ENCODE results near the gene BRD4. TPM values are rescaled to one million over a fixed set of nuclear protein-coding genes. Genes with fewer than 3 reads are reported as not detected.
A peak's percentile ranks its signal among the peaks of the same experiment; 100 is the strongest.

The BRD4 gene
- total RNA-seq, 1 donor from 2014 or later, result 104 TPM

DNA sequence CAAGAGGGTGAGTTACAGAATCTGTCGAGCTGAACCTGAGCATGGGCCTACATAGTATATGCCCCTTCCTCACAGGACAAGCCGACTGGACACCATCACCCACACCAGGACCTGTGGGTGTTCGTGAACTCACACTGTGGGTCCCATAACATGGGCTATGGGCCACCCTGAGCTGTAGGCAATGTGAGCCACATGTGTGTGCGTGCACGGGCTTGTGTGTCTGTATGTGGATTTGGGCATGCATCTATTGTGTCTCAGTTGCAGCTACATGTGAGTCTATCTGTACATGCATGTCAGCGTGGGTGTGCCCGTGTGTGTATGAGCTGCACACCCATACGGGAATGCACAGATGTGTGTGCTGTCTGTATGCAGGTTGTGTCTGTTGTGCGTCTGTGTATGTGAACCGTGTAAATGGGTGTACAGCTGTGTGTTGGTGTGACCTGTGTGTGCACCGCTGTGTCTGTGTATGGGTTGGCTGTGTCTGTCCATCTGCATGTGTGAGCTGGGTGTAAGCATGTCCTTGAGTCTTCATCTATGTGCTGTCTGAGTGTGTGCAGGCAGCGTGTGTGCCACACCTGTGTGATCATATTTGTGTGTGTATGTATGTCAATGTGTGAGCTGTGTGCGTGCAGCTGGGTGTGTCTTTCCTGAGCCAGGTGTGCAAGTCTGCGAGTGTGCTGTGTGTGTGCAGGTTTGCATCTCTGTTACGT is 133.2 kb downstream of the BRD4 start:
- Histone ChIP-seq H3K27me3 (ENCODE audit: low read depth) (peaks cover 23% of the 10 kb centered on the region), H3K9me3 (no peaks in the 10 kb centered on the region), H3K36me3 (no peaks in the 10 kb centered on the region), H3K27ac (no peak overlapping the region), H3K4me3 (peak overlapping the region; percentile 59), H3K4me1 (peaks cover 13% of the 10 kb centered on the region)
- intact Hi-C loops (cut with DNase I), result no loop called here
- TF ChIP-seq CTCF (IDR thresholded peaks at IDR 0.05), result no peak
- DNase-seq (no peak), ATAC-seq (no peak)

DNA sequence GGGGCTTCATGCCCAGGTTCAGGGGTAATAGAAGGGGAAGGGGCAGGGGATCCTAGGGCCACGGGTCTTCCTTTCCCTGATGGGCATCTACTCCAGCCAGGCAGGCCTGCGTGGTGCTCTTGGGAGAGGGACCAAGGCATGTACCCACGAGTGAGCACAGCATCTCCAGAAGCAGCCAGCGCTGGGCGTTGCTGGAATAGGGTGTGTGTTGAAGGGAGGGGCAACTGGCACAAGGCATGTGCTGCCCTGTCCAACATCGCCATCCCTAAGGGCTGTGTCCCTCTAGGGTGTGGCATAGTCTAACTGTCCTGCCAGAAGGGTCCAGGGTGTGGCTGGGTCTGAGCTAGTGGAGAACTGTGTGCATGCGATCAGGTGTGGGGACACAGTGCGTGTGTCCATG is 134.4 kb downstream of the BRD4 start:
- H3K9me3 ChIP-seq, result no peaks in the 10 kb centered on the region
- intact Hi-C loops (cut with DNase I), result no loop called here
- no peak overlapping the region for H3K27ac ChIP-seq
- no peak for ATAC-seq
- no peak overlapping the region for H3K4me3 ChIP-seq
- peaks cover 23% of the 10 kb centered on the region for H3K27me3 ChIP-seq (ENCODE audit: low read depth)
- H3K4me1 ChIP-seq, result peaks cover 13% of the 10 kb centered on the region
- no peak for TF ChIP-seq CTCF (IDR thresholded peaks at IDR 0.05)
- peaks cover 3% of the 10 kb centered on the region for H3K36me3 ChIP-seq
- DNase-seq, result no peak

GRCh38 chr19:15197275-15197941 is 134.9 kb downstream of the BRD4 start:
- intact Hi-C loops (cut with DNase I), result no loop called here
- peaks cover 23% of the 10 kb centered on the region for H3K27me3 ChIP-seq (ENCODE audit: low read depth)
- ATAC-seq, result no peak

DNA sequence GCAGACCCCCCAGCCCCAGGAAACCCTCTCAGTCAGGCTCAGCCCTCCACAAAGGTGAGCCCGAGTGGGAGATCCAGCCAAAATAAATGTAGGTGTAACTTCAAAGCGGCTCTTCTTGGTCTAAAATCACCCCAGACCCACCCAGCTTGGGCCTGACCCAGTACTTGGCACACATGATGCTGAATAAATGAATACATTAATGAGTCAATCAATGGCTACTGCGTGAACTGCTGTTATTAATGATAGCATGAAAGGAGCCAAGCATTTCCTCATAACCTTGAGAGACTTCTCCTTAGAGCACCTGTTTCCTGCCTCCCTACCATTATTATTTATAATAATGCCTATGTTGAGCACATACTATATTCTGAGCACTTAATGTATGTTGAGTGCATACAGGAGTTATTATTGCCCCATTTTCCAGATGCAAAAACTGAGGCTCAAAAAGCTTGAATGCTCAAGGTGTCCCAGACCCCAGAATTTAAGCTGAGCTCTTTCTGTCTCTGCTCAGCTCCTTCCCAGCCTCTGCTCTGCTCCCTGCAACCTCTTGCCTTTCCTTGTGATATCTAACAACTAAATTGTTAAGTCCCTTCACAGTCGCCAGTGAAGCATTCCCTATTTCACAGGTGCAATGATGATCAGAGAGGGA is 135.9 kb downstream of the BRD4 start:
- H3K36me3 ChIP-seq, result peaks cover 9% of the 10 kb centered on the region
- peak overlapping the region; percentile 53 for H3K27ac ChIP-seq
- H3K4me1 ChIP-seq, result peaks cover 13% of the 10 kb centered on the region
- peak overlapping the region; percentile 40 for H3K4me3 ChIP-seq
- no peak for TF ChIP-seq CTCF (IDR thresholded peaks at IDR 0.05)
- no peak for DNase-seq
- no peak for ATAC-seq
- intact Hi-C loops (cut with DNase I), result no loop called here
- H3K9me3 ChIP-seq, result no peaks in the 10 kb centered on the region
- H3K27me3 ChIP-seq (ENCODE audit: low read depth), result peaks cover 21% of the 10 kb centered on the region

More at GRCh38 chr19:15197275-15197941, 134.9 kb downstream of the BRD4 start:
- Histone ChIP-seq H3K27ac (no peak overlapping the region), H3K4me3 (no peak overlapping the region), H3K36me3 (peaks cover 5% of the 10 kb centered on the region), H3K4me1 (peaks cover 13% of the 10 kb centered on the region), H3K9me3 (no peaks in the 10 kb centered on the region)
- no peak for DNase-seq
- TF ChIP-seq CTCF (IDR thresholded peaks at IDR 0.05), result no peak

DNA sequence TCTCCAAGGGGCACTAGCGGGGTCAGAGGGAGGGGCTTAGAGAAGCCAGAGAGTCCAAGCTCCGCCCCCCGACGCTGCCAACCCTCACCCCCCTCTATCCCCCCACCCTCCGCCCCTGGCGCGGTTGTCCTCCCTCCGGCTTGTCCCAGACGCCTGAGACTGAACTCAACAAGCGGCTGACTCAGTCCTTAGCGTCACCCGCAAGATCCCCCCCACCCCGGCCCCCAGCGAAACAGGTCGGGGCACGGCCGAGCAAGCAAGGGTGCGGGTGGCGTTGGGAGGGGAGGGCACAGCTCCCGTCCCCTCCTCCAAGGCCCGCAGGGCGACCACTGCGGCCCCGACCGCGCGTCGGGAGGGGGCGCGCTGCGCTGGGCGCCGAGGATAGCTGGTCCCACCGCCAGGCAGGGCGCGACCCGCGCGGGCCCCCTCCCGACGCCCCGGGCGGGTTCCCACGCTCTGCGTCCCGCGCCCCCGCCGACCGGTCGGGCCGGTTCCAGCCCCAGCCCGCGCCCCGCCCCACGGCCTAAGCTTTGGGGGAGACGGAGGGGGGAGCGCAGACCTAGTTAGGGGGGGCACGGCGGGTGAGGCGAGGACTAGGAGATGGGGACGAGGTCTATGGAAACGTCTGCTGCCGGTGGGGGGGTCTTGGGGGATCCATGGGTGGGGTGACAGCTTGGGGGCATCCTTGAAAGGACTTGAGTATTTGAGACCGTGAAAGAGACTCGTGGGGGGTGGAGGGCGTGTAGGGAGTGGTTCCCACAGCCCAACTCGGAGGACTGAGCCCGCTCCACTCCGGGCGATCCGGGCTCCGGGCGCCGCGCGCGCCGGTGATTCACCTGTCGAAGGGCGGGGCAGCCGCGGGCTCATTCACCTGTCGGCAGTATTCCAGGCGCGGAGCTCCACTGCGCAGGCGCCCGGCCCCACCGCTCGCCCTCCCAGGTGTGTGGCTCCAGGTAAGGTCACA is 136.7 kb downstream of the BRD4 start:
- intact Hi-C loops (cut with DNase I), result no loop called here
- TF ChIP-seq CTCF (IDR thresholded peaks at IDR 0.05), result no peak
- Histone ChIP-seq H3K27ac (peak overlapping the region; percentile 53), H3K27me3 (ENCODE audit: low read depth) (peaks cover 19% of the 10 kb centered on the region), H3K36me3 (peaks cover 13% of the 10 kb centered on the region), H3K9me3 (no peaks in the 10 kb centered on the region), H3K4me3 (peak overlapping the region; percentile 40), H3K4me1 (peaks cover 13% of the 10 kb centered on the region)
- DNase-seq, result peak; percentile 90
- ATAC-seq, result peak; percentile 86 to 91

Measured in lower lobe of right lung (tissue), 2 donors.